ENCODE data around the gene ARID4B.

- TF ChIP-seq CTCF (IDR thresholded peaks at IDR 0.05) (no peak), ZFX (IDR thresholded peaks at IDR 0.05; ENCODE audit: borderline replicate concordance) (no peak)
Observed at GRCh38 chr1:235138821-235139220, 189.2 kb downstream of the ARID4B start.
